IPS-18a (cell line): ENCODE data around the gene ZNHIT1.
A peak's percentile ranks its signal among the peaks of the same experiment; 100 is the strongest.

Source experiments
- H3K27ac ChIP-seq: one replicate; pipeline ENCODE4 v1.5.1; 2013; ENCODE audit warnings: low read length
- H3K27me3 ChIP-seq: one replicate; pipeline ENCODE4 v1.6.1; 2013; ENCODE audit warnings: mild to moderate bottlenecking, low read length; ENCODE audit not compliant: control insufficient read depth, insufficient read depth
- H3K36me3 ChIP-seq: one replicate; pipeline ENCODE4 v1.6.1; 2013; ENCODE audit warnings: low read depth, low read length; ENCODE audit not compliant: control insufficient read depth
- H3K4me1 ChIP-seq: one replicate; pipeline ENCODE4 v1.6.1; 2013; ENCODE audit warnings: low read depth, low read length; ENCODE audit not compliant: control insufficient read depth
- H3K4me3 ChIP-seq: one replicate; pipeline ENCODE4 v1.5.1; 2013; ENCODE audit warnings: low read length
- H3K9ac ChIP-seq: one replicate; pipeline ENCODE4 v1.6.1; 2013; ENCODE audit warnings: mild to moderate bottlenecking, low read length, moderate library complexity
- H3K9me3 ChIP-seq: one replicate; pipeline ENCODE4 v1.6.1; 2013; ENCODE audit warnings: low read depth, low read length; ENCODE audit not compliant: control insufficient read depth

ZNHIT1 gene

GRCh38 chr7:101226721-101227120 lies 8.8 kb downstream of the ZNHIT1 start:
- no peaks in the 10 kb centered on the region for H3K9me3 ChIP-seq

DNA sequence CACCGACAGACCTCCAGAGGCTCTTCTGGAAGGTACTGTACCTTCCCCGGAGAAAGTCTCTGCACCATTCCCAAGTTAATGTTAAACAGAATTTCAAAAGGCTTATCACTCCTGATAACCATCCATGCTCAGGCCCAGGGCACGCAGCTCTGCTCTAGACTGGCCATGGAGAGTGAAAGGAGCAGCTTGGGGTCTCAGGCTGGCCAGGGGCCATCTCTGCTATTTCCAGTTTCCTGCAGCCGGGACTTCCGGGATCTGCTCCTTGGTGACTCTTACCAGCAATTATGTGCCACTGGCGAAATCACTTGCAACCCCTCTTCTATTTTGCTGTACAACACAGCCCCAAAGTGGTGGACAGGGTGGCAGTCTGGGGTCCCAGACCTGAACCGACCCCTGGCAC lies 13.7 kb downstream of the ZNHIT1 start:
- Histone ChIP-seq H3K27ac (no peak overlapping the region), H3K27me3 (no peaks in the 10 kb centered on the region), H3K4me1 (peaks cover 11% of the 10 kb centered on the region), H3K9ac (no peak overlapping the region), H3K36me3 (peaks cover 2% of the 10 kb centered on the region), H3K4me3 (peak overlapping the region; percentile 74), H3K9me3 (no peaks in the 10 kb centered on the region)

More at GRCh38 chr7:101226721-101227120, 8.8 kb downstream of the ZNHIT1 start:
- Histone ChIP-seq H3K27ac (no peak overlapping the region), H3K9ac (no peak overlapping the region), H3K4me1 (peaks cover 3% of the 10 kb centered on the region), H3K4me3 (no peak overlapping the region), H3K27me3 (no peaks in the 10 kb centered on the region), H3K36me3 (peaks cover 12% of the 10 kb centered on the region)

GRCh38 chr7:101232141-101232850 lies 14.3 kb downstream of the ZNHIT1 start:
- Histone ChIP-seq H3K9ac (peak overlapping the region; percentile 22), H3K36me3 (no peaks in the 10 kb centered on the region)

GRCh38 chr7:101233907-101234547 lies 16.1 kb downstream of the ZNHIT1 start:
- Histone ChIP-seq H3K36me3 (peaks cover 4% of the 10 kb centered on the region), H3K4me1 (peaks cover 11% of the 10 kb centered on the region), H3K27me3 (no peaks in the 10 kb centered on the region), H3K4me3 (no peak overlapping the region), H3K9ac (no peak overlapping the region), H3K9me3 (no peaks in the 10 kb centered on the region), H3K27ac (no peak overlapping the region)

More at GRCh38 chr7:101232141-101232850, 14.3 kb downstream of the ZNHIT1 start:
- no peaks in the 10 kb centered on the region for H3K9me3 ChIP-seq
- H3K27ac ChIP-seq: no peak overlapping the region
- H3K4me3 ChIP-seq: peak overlapping the region; percentile 74
- H3K27me3 ChIP-seq: no peaks in the 10 kb centered on the region
- H3K4me1 ChIP-seq: peaks cover 11% of the 10 kb centered on the region

- no peak overlapping the region for H3K4me3 ChIP-seq
- H3K9ac ChIP-seq: no peak overlapping the region
- peaks cover 11% of the 10 kb centered on the region for H3K4me1 ChIP-seq
- no peaks in the 10 kb centered on the region for H3K27me3 ChIP-seq
- H3K36me3 ChIP-seq: peaks cover 4% of the 10 kb centered on the region
- H3K27ac ChIP-seq: no peak overlapping the region
- H3K9me3 ChIP-seq: no peaks in the 10 kb centered on the region
Observed at GRCh38 chr7:101234636-101235035, 16.7 kb downstream of the ZNHIT1 start.

- Histone ChIP-seq H3K4me1 (peaks cover 11% of the 10 kb centered on the region), H3K9ac (no peak overlapping the region), H3K27me3 (no peaks in the 10 kb centered on the region), H3K27ac (no peak overlapping the region), H3K9me3 (no peaks in the 10 kb centered on the region), H3K36me3 (peaks cover 4% of the 10 kb centered on the region), H3K4me3 (no peak overlapping the region)
Observed at GRCh38 chr7:101235050-101235449, 17.1 kb downstream of the ZNHIT1 start.

- Histone ChIP-seq H3K4me1 (peaks cover 11% of the 10 kb centered on the region), H3K9ac (no peak overlapping the region), H3K4me3 (no peak overlapping the region), H3K9me3 (no peaks in the 10 kb centered on the region), H3K27me3 (no peaks in the 10 kb centered on the region), H3K27ac (no peak overlapping the region), H3K36me3 (peaks cover 4% of the 10 kb centered on the region)
Observed at GRCh38 chr7:101235522-101235921, 17.6 kb downstream of the ZNHIT1 start.

GRCh38 chr7:101236292-101236835 lies 18.4 kb downstream of the ZNHIT1 start:
- Histone ChIP-seq H3K4me1 (peaks cover 11% of the 10 kb centered on the region), H3K9ac (no peak overlapping the region), H3K27me3 (no peaks in the 10 kb centered on the region), H3K36me3 (peaks cover 4% of the 10 kb centered on the region), H3K27ac (no peak overlapping the region), H3K9me3 (no peaks in the 10 kb centered on the region), H3K4me3 (no peak overlapping the region)

DNA sequence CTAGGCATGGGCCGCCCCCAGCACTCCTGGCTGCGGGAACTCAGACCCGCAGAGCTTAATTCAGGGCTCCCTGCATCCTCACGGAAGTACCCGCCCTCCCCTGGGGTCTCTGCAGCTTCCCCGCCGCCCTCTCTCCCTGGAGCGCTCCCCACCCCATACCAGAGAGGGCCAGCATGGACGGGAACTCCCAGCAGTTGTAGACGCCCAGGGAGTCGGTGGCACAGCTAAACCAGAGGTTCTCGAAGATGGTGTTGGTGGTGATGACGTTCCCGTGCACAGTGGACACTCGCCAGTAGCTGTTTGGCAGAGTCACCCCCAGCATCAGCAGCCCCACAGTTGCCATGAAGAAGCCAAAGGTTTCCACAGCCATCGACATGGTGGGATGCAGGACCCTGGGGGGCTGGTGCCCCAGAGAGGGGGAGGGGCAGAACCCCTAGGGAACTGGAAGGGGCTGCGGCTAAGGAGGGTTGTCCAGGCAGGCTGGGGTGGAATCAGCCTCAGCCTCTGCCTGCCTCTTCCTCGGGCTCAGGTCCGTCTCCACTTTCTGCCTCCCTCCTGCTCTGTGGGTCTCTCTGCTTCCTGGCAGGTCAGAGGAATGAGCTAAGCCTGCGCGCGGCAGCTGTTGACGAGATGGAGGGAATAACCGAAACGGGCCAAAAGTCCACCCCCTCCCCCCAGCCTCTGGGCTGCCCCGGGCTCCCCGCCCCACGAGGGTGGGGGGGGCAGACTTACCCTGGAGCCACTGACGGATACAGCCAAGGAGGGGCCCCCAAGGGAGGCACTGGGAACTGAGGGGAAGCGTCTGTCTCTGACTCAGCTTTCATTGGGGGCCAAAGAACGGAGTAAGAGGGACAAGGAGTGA lies 19.5 kb downstream of the ZNHIT1 start, which contains the start of gene CLDN15:
TSS of gene CLDN15 (minus strand) at position 597 of the 862 bp plus-strand sequence. CDS start at position 376, 221 bp downstream.
- Histone ChIP-seq H3K27me3 (no peaks in the 10 kb centered on the region), H3K4me3 (no peak within 1 kb of the TSS), H3K9ac (no peak within 1 kb of the TSS), H3K9me3 (no peaks in the 10 kb centered on the region), H3K27ac (no peak within 1 kb of the TSS), H3K36me3 (peaks cover 4% of the 10 kb centered on the region), H3K4me1 (peaks cover 4% of the 10 kb centered on the region)

GRCh38 chr7:101238226-101239182 lies 20.5 kb downstream of the ZNHIT1 start:
- Histone ChIP-seq H3K36me3 (peaks cover 4% of the 10 kb centered on the region), H3K27ac (no peak overlapping the region), H3K9ac (no peak overlapping the region), H3K4me3 (no peak overlapping the region), H3K27me3 (no peaks in the 10 kb centered on the region), H3K4me1 (no peaks in the 10 kb centered on the region), H3K9me3 (no peaks in the 10 kb centered on the region)
